Peyer's patch (tissue), 4 donors: ENCODE results near the gene CACNA2D3.

Experiments used
- CTCF ChIP-seq, 6 experiments: fragments of 450-650 bp in 4 of 6; fragments of 200-600 bp in 2 of 6; sonication (generic) in 1 of 6; IDR thresholded peaks; one replicate each; pipeline ENCODE4 v1.5.1; 2017 to 2019; ENCODE audit warnings: antibody characterized with exemption in 6 of 6, mild to moderate bottlenecking in 3 of 6, moderate library complexity in 1 of 6
- POLR2A ChIP-seq, 2 donors: fragments of 450-650 bp; IDR thresholded peaks; one replicate each; pipeline ENCODE4 v1.5.1; 2017; ENCODE audit warnings: antibody characterized with exemption in 2 of 2, mild to moderate bottlenecking in 2 of 2, moderate library complexity in 2 of 2

- TF ChIP-seq POLR2A (IDR thresholded peaks at IDR 0.05): no peak
- no peak for TF ChIP-seq CTCF (IDR thresholded peaks at IDR 0.05)
Measured at GRCh38 chr3:54777141-54777540, 654.8 kb downstream of the CACNA2D3 start.
